HG02938 (cell line): Measurements from ENCODE around the gene SNAP25.
A peak's percentile ranks its signal among the peaks of the same experiment; 100 is the strongest.

ENCODE experiments used
- ATAC-seq: cut with Tn5 transposase; IDR thresholded peaks from one replicate; pipeline ENCODE4 v1.9.1; 2021; ENCODE audit warnings: mild to moderate bottlenecking, moderate library complexity; ENCODE audit not compliant: unreplicated experiment

SNAP25 gene

DNA sequence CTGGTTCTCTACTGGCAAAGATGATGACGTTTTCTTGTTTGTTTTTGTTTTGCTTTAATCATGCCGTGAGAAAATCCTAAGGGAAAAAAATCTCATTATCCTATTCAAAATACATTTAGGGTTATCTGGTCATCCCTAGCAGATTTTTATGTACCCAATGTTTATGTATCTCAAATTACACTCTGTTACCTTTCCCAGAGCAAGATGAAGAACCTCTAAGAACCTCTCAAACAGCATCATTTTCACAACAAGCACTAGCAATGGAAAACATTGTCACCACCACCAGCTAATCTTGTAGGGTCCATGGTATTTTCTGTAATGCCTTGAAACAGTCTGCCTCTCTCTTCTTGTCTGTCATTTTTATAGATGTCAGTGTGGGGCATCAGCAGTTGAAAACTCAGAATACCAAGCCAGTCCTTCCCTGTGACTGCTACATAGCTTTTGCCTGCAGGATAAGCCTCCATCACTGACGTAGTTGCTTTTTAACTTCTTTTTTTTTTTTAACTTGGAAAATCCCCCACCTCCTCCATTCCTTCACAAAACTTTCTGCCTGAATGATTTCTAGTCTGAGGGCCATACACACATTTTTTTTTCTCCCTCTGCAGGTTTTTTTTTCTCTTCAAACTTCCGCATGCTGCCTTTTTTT is 2.4 kb upstream of the SNAP25 start:
- no peak for ATAC-seq

- ATAC-seq, result no peak
These were observed 764 bp upstream of the SNAP25 start for GRCh38 chr20:10217721-10218410.

DNA sequence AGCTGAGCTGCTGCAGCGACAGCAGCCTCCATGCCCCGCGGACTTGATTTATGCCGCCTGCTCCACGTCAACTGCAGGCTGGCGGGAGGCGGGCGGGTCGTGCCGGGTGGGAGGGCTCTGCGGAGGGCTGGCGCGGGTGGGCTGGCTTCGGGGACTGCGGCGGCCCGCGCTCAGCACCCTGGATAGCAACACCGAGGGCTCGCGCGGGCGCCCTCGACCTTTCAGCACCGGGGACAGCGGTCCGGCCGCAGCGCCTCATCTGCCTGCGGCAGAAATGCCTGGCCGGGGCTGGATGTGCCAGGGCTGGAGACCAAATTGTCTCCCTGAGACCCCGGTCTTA is 792 bp downstream of the SNAP25 start:
- ATAC-seq, result peak; percentile 66

GRCh38 chr20:10219993-10220750 is 1.5 kb downstream of the SNAP25 start:
- no peak for ATAC-seq

GRCh38 chr20:10221021-10221420 is 2.4 kb downstream of the SNAP25 start:
- no peak for ATAC-seq

GRCh38 chr20:10225439-10226060 is 6.9 kb downstream of the SNAP25 start:
- no peak for ATAC-seq

- no peak for ATAC-seq
These were observed 9.7 kb downstream of the SNAP25 start for GRCh38 chr20:10228330-10228729.

GRCh38 chr20:10231290-10231689 is 12.7 kb downstream of the SNAP25 start:
- no peak for ATAC-seq

- ATAC-seq, result no peak
These were observed 18.2 kb downstream of the SNAP25 start for GRCh38 chr20:10236540-10237533.

GRCh38 chr20:10239954-10240353 is 21.3 kb downstream of the SNAP25 start:
- no peak for ATAC-seq

DNA sequence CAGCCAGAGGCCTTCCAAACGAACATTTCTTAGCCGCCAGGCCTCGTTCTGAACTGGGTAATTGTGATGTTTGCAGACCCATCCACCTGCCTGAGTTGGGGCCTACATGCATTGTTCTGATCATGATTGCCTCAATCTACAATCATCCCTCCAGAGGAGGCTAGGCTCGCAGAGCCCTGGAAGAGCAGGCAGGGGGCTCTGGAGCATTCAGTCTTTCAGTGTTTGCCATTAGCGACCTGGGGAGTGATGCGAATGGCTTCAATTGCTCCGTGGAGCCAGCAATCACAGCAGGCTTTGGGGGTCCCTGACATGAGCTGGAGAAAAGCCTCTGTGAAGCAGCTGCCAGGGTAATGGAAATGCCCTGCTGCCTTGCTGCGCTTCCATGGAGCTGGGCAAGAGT is 22.0 kb downstream of the SNAP25 start:
- no peak for ATAC-seq

- no peak for ATAC-seq
These were observed 23.5 kb downstream of the SNAP25 start for GRCh38 chr20:10242166-10242565.

DNA sequence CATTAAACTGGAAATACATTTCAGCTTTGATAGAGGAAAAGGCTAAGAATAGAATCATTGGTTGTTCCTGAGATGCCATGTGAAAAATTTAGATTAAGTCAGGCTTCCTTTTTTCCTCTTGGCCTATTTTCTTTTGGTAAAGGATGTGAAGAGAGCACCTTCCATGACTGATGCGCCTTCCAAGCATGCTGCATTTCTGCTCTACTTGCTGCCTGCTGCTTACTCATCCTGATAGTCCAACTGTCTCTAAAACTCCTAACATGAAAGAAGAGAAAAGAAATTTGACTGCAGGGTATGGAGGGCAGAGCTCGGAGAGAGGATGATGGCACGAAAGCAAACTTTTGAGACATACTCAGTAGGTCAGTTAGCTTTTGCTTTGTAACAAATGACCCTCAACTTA is 28.8 kb downstream of the SNAP25 start:
- ATAC-seq, result no peak

DNA sequence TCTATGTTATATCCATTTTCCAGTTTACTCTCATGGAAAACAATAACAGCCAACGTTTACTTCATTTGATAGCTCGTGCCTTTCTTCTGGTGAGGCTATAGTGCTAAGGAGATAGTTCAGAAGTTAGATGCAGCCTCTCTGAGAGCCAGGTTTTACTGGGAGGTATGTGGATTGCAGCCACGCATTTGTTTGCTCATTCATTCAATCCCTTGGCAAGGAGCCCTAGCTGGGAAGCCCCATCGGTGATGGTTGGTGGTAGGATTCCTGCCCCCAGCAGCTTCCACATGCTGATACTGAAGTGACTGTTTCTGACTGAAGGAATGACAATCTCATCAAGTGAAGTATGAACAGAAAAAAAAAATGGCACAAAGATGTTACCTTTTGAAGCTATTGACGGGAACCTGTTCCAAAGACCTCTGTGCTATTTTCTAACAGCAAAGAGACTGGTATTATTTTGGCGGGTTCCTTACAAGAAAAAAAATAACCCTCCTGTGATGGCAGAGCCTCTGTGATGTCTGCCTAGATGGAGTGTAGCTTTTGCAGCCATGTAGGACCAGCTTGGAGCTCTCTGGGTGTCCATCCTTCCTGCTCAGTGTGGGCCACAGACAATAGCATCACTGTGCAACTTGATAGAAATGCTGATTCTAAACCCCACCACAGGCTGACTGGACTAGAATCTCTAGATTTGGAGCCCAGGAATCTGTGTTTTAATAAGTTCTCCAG is 30.6 kb downstream of the SNAP25 start:
- no peak for ATAC-seq

DNA sequence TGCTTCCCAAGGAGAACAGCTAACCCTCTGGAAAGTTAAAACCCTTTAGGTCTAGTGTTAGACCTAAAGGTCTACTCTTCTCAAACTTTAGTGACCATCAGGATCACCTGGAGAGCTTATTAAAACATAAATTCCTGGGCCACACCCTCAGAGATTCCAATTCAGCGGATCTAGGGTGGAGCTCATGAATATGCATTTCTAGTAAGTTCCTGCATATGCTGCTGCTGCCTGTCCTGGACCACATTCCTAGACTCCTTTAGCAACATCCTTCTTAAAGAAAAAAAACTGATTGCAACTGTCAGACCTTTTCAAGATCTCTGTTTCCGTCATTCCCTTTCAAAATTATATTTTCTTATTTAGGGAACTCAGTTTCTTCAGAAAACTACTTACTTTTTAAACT is 31.2 kb downstream of the SNAP25 start:
- no peak for ATAC-seq

GRCh38 chr20:10250902-10251301 is 32.3 kb downstream of the SNAP25 start:
- no peak for ATAC-seq

DNA sequence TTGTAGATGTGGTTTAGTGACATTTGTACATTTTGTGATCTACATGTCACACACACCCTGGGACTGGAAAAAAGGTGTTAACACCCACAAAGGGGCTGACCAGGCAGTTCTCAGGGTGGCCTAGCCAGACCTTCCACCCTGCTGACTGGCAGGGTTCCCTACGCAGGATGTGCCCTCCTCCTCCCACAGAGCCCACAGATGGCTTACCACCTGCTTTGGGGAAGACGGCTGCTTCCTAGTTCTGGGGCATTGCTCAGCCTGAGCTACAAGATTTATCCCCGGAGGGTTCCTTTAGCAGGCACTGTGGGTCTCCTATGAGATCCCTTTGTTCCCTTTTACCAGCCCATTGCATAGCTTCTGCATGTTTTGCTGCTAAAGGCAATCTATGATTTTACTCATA is 35.1 kb downstream of the SNAP25 start:
- ATAC-seq, result no peak

- no peak for ATAC-seq
These were observed 37.2 kb downstream of the SNAP25 start for GRCh38 chr20:10255846-10256245.

GRCh38 chr20:10259166-10259565 is 40.5 kb downstream of the SNAP25 start:
- no peak for ATAC-seq

DNA sequence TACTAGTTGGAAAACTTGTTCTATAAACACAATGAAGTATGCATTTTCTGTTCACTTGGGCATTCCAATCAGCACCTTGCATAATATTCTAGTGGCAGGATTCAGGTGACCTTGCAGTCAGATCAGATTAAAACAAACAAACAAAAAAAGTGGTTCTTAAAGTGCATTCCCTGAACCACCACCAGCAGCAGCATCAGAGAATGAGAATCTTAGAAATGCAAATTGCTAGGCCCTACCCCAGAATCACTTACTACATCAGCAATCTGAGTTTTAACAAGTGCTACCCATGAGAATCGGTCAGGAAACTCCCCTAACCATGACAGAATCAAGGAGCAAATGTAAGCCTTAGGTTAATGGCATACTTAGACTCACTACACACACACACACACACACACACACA is 41.7 kb downstream of the SNAP25 start:
- no peak for ATAC-seq
